Nephron progenitor cell (in vitro differentiated cells): Measurements from ENCODE around the gene EEF1B2.
"Not testable (repeated sequence)": the region's sequence is repeated elsewhere in the genome, so short reads cannot be mapped to it uniquely, and the experiment has no call there.

Experiments used
- DNase-seq: peaks from one replicate; pipeline ENCODE4 v3.0.0; 2021
- H3K27ac Mint-ChIP-seq: 2 replicates; pipeline ENCODE4 v1.8.0; 2021; ENCODE audit warnings: mild to moderate bottlenecking, moderate library complexity, mixed read lengths
- H3K27me3 Mint-ChIP-seq: 2 replicates; pipeline ENCODE4 v1.8.0; 2021; ENCODE audit warnings: mild to moderate bottlenecking, low read depth, mixed read lengths; ENCODE audit not compliant: poor library complexity
- H3K36me3 Mint-ChIP-seq: 2 replicates; pipeline ENCODE4 v1.8.0; 2021; ENCODE audit warnings: low read depth, mixed read lengths
- H3K4me1 Mint-ChIP-seq: 2 replicates; pipeline ENCODE4 v1.8.0; 2021; ENCODE audit warnings: mixed read lengths
- H3K4me3 Mint-ChIP-seq: 2 replicates; pipeline ENCODE4 v1.8.0; 2021; ENCODE audit warnings: mild to moderate bottlenecking, moderate library complexity, mixed read lengths
- H3K9me3 Mint-ChIP-seq: 2 replicates; pipeline ENCODE4 v1.8.0; 2021; ENCODE audit warnings: mild to moderate bottlenecking, moderate library complexity, mixed read lengths
- CTCF ChIP-seq: fragments of 200-600 bp; sonication (generic); IDR thresholded peaks from 2 replicates; pipeline ENCODE4 v1.5.0; 2021; ENCODE audit warnings: antibody characterized with exemption

EEF1B2 gene

GRCh38 chr2:206176121-206176520, 16.4 kb downstream of the EEF1B2 start:
- Mint-ChIP-seq H3K36me3 (no peaks in the 10 kb centered on the region), H3K9me3 (peaks cover 6% of the 10 kb centered on the region), H3K27me3 (peaks cover 6% of the 10 kb centered on the region), H3K27ac (no peak overlapping the region), H3K4me1 (no peaks in the 10 kb centered on the region), H3K4me3 (no peak overlapping the region)
- TF ChIP-seq CTCF: no peak
- DNase-seq: no peak

- Mint-ChIP-seq H3K9me3 (peaks cover 6% of the 10 kb centered on the region), H3K36me3 (no peaks in the 10 kb centered on the region), H3K4me3 (no peak overlapping the region), H3K4me1 (no peaks in the 10 kb centered on the region), H3K27ac (no peak overlapping the region), H3K27me3 (peaks cover 6% of the 10 kb centered on the region)
- no peak for DNase-seq
- no peak for TF ChIP-seq CTCF
These were observed 17.2 kb downstream of the EEF1B2 start for GRCh38 chr2:206176901-206177300.

GRCh38 chr2:206181526-206181925, 21.8 kb downstream of the EEF1B2 start:
- H3K27me3 Mint-ChIP-seq, H3K4me3 Mint-ChIP-seq, H3K9me3 Mint-ChIP-seq, H3K4me1 Mint-ChIP-seq, DNase-seq, H3K27ac Mint-ChIP-seq, H3K36me3 Mint-ChIP-seq: not testable (repeated sequence)

- no peak overlapping the region for H3K27ac Mint-ChIP-seq
- no peak for TF ChIP-seq CTCF
- peaks cover 10% of the 10 kb centered on the region for H3K27me3 Mint-ChIP-seq
- H3K9me3 Mint-ChIP-seq: no peaks in the 10 kb centered on the region
- DNase-seq: no peak
- no peak overlapping the region for H3K4me3 Mint-ChIP-seq
- no peaks in the 10 kb centered on the region for H3K36me3 Mint-ChIP-seq
- no peaks in the 10 kb centered on the region for H3K4me1 Mint-ChIP-seq
These were observed 30.0 kb downstream of the EEF1B2 start for GRCh38 chr2:206189691-206190090.

GRCh38 chr2:206190111-206190510, 30.4 kb downstream of the EEF1B2 start:
- Mint-ChIP-seq H3K36me3 (no peaks in the 10 kb centered on the region), H3K27ac (no peak overlapping the region), H3K4me3 (no peak overlapping the region), H3K4me1 (no peaks in the 10 kb centered on the region), H3K27me3 (peaks cover 10% of the 10 kb centered on the region), H3K9me3 (no peaks in the 10 kb centered on the region)
- no peak for TF ChIP-seq CTCF
- DNase-seq: no peak

GRCh38 chr2:206190689-206191088, 31.0 kb downstream of the EEF1B2 start:
- H3K4me1 Mint-ChIP-seq: no peaks in the 10 kb centered on the region
- peaks cover 10% of the 10 kb centered on the region for H3K27me3 Mint-ChIP-seq
- DNase-seq: no peak
- no peaks in the 10 kb centered on the region for H3K36me3 Mint-ChIP-seq
- no peaks in the 10 kb centered on the region for H3K9me3 Mint-ChIP-seq
- no peak for TF ChIP-seq CTCF
- no peak overlapping the region for H3K4me3 Mint-ChIP-seq
- no peak overlapping the region for H3K27ac Mint-ChIP-seq

GRCh38 chr2:206192157-206192556, 32.5 kb downstream of the EEF1B2 start:
- H3K4me1 Mint-ChIP-seq: no peaks in the 10 kb centered on the region
- H3K4me3 Mint-ChIP-seq: no peak overlapping the region
- DNase-seq: no peak
- H3K27me3 Mint-ChIP-seq: peaks cover 13% of the 10 kb centered on the region
- no peak overlapping the region for H3K27ac Mint-ChIP-seq
- H3K36me3 Mint-ChIP-seq: no peaks in the 10 kb centered on the region
- TF ChIP-seq CTCF: no peak
- no peaks in the 10 kb centered on the region for H3K9me3 Mint-ChIP-seq
